Hepatocyte (in vitro differentiated cells): ENCODE results near the gene TMC1.

Experiments used
- CTCF ChIP-seq: fragments of 200-600 bp; sonication (generic); IDR thresholded peaks from 2 replicates; pipeline ENCODE4 v1.5.1; 2016; ENCODE audit warnings: antibody characterized with exemption, mild to moderate bottlenecking; ENCODE audit not compliant: poor library complexity
- EZH2 ChIP-seq: fragments of 200-600 bp; sonication (generic); IDR thresholded peaks from 2 replicates; pipeline ENCODE4 v1.6.1; 2016; ENCODE audit warnings: antibody characterized with exemption, mild to moderate bottlenecking, borderline replicate concordance
- EZH2phosphoT487 ChIP-seq: fragments of 200-600 bp; sonication (generic); IDR thresholded peaks from one replicate; pipeline ENCODE4 v1.6.1; 2018; ENCODE audit warnings: antibody characterized with exemption, mild to moderate bottlenecking, low read depth, moderate library complexity; ENCODE audit not compliant: unreplicated experiment, severe bottlenecking

DNA sequence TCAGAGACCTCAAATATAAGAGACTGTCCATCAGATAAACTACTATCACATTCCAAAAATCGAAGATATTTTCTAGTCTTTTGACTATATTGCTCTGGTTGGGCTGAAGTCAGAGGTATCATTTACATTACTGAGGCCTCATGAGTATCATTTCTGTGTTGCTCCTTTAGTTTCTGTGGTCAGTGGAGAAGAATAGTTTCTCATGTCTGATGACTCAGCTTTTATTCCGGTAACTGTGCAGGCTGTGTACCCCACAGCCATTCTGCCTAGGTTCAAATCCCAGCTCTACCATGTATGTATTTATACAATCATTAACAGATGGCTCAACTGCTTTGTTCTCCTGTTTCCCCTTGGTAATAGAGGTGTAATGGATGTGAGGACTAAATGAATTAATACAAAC lies 252.2 kb downstream of the TMC1 start:
- TF ChIP-seq CTCF (no peak), EZH2 (no peak), EZH2phosphoT487 (no peak)
